Measurements from ENCODE around the gene ALDH2.
A peak's percentile ranks its signal among the peaks of the same experiment; 100 is the strongest.

Gene ALDH2

GRCh38 chr12:111745211-111745610 is 21.5 kb upstream of the ALDH2 start:
- TF ChIP-seq, protein P1, sequence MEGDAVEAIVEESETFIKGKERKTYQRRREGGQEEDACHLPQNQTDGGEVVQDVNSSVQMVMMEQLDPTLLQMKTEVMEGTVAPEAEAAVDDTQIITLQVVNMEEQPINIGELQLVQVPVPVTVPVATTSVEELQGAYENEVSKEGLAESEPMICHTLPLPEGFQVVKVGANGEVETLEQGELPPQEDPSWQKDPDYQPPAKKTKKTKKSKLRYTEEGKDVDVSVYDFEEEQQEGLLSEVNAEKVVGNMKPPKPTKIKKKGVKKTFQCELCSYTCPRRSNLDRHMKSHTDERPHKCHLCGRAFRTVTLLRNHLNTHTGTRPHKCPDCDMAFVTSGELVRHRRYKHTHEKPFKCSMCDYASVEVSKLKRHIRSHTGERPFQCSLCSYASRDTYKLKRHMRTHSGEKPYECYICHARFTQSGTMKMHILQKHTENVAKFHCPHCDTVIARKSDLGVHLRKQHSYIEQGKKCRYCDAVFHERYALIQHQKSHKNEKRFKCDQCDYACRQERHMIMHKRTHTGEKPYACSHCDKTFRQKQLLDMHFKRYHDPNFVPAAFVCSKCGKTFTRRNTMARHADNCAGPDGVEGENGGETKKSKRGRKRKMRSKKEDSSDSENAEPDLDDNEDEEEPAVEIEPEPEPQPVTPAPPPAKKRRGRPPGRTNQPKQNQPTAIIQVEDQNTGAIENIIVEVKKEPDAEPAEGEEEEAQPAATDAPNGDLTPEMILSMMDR (IDR thresholded peaks at IDR 0.05), result no peak

GRCh38 chr12:111747333-111747732 is 19.4 kb upstream of the ALDH2 start:
- TF ChIP-seq, protein P1 (IDR thresholded peaks at IDR 0.05), result no peak

GRCh38 chr12:111748151-111748672 is 18.5 kb upstream of the ALDH2 start:
- TF ChIP-seq, protein P1 (IDR thresholded peaks at IDR 0.05), result no peak

DNA sequence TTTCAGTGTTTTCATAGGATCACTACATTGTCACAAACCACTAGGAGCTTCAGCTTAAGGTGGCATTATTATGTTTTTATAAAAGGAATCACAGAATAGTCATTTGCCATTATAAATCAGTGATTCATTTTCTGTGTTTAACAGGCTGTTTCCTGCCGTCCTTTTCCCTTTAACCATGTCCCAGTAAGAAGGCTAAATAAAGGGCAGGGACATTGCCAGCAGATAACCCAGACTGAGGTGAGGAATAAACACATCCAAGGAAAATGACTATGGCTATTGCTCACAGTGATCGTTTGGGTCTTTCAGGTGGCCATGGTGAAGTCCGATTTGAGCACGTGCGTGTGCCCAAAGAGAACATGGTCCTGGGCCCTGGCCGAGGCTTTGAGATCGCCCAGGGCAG is 17.9 kb upstream of the ALDH2 start:
- TF ChIP-seq, protein P1 (IDR thresholded peaks at IDR 0.05), result no peak

DNA sequence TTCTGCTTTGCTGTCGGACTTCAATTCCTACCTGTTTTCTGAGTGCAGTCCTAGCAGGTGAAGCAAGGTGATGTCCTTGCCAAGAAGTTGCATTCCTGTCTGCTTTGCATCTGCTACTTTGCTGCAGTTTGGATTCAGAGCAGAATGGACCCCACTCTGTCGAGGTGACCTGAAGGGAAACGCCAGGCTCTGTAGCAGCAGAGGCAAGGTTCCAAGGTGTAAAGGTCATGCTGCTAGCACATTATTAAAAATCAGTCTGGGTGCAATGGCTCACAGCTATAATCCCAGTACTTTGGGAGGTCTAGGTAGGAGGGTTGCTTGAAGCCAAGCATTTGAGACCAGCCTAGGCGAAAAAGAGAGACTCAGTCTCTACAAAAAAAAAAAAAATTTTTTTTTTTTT is 17.3 kb upstream of the ALDH2 start:
- TF ChIP-seq, protein P1 (IDR thresholded peaks at IDR 0.05), result no peak

GRCh38 chr12:111753144-111753881 is 13.4 kb upstream of the ALDH2 start:
- TF ChIP-seq, protein P1 (IDR thresholded peaks at IDR 0.05), result peak; percentile 82

GRCh38 chr12:111754671-111755070 is 12.1 kb upstream of the ALDH2 start:
- TF ChIP-seq, protein P1 (IDR thresholded peaks at IDR 0.05), result no peak
